D721Med (cell line): ENCODE measurements around the gene WHRN.

Experiments
- DNase-seq: peaks from one replicate; pipeline ENCODE4 v3.0.0; 2011; ENCODE audit warnings: low spot score; ENCODE audit not compliant: insufficient read length
- FAIRE-seq: peaks from 2 replicates; lab custom pipeline; 2011; peaks lifted over from hg19 to GRCh38; lab: Jason Lieb, UNC
- CTCF ChIP-seq: IDR thresholded peaks from 2 replicates; pipeline ENCODE4 v1.5.1; 2012; ENCODE audit warnings: mild to moderate bottlenecking, control low read depth; ENCODE audit not compliant: insufficient read depth; ENCODE audit errors: missing control alignments

The WHRN gene

GRCh38 chr9:114460513-114461199 lies 44.6 kb downstream of the WHRN start:
- no peak for FAIRE-seq
- no peak for TF ChIP-seq CTCF

GRCh38 chr9:114459464-114459863 lies 45.8 kb downstream of the WHRN start:
- no peak for TF ChIP-seq CTCF
- no peak for DNase-seq

More at GRCh38 chr9:114460513-114461199, 44.6 kb downstream of the WHRN start:
- DNase-seq, result no peak

GRCh38 chr9:114456929-114457328 lies 48.3 kb downstream of the WHRN start:
- DNase-seq, result no peak
- no peak for FAIRE-seq
- no peak for TF ChIP-seq CTCF

More at GRCh38 chr9:114459464-114459863, 45.8 kb downstream of the WHRN start:
- no peak for FAIRE-seq

GRCh38 chr9:114454652-114455051 lies 50.6 kb downstream of the WHRN start:
- no peak for DNase-seq
- TF ChIP-seq CTCF, result no peak

GRCh38 chr9:114452219-114453165 lies 52.8 kb downstream of the WHRN start:
- no peak for FAIRE-seq
- no peak for DNase-seq
- no peak for TF ChIP-seq CTCF

More at GRCh38 chr9:114454652-114455051, 50.6 kb downstream of the WHRN start:
- no peak for FAIRE-seq

GRCh38 chr9:114451707-114452031 lies 53.6 kb downstream of the WHRN start:
- TF ChIP-seq CTCF, result no peak
- FAIRE-seq (no peak), DNase-seq (no peak)
